ENCODE data around the gene C2CD2. TPM values are rescaled to one million over a fixed set of nuclear protein-coding genes. Genes with fewer than 3 reads are reported as not detected.

C2CD2 gene
- total RNA-seq, 1 donor from 2014 or later = 23.8 TPM

DNA sequence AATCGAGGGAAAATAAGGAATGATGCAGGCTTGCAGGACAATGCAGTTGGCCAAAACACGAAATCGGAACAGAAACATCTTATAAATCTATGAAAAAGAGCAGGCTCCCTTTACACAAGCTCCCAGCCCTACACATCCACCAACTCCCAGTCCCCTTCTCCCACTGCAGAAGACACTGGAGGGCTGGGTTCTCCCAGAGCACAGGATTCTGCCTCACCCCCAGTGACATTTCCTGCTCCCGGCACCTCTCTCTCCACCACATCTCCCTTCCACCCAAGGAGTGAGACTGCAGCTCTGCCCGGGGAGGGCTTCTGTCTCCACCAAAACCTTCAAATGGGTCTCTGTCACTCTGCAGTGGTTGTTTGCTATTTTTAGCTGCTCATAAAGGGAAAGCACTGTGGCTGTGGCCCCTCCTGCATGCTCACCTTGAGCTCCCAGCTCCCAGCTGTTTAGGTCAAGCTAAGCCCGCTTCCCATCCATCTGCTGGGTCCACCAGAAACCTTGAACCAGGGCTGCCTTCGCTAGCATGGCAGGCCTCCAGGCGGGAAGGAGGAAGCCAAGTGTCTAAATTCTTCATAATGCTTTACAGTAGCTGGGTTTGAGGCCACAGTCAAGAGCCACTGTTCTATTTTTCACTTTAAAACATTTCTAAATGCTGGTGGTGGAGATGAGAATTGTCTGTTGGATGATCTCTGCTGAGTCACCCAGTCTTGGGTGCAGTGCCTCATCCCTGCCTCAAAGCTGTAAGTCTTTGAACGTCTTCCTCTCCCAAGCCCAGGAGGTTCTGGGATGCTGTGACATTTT is 3.3 kb upstream of the C2CD2 start:
- Histone ChIP-seq H3K4me1 (peaks cover 24% of the 10 kb centered on the region), H3K4me3 (no peak overlapping the region), H3K36me3 (no peaks in the 10 kb centered on the region), H3K27ac (no peak overlapping the region), H3K27me3 (ENCODE audit: low read depth) (no peaks in the 10 kb centered on the region), H3K9me3 (no peaks in the 10 kb centered on the region)
- DNase-seq = no peak
- TF ChIP-seq, protein P1, sequence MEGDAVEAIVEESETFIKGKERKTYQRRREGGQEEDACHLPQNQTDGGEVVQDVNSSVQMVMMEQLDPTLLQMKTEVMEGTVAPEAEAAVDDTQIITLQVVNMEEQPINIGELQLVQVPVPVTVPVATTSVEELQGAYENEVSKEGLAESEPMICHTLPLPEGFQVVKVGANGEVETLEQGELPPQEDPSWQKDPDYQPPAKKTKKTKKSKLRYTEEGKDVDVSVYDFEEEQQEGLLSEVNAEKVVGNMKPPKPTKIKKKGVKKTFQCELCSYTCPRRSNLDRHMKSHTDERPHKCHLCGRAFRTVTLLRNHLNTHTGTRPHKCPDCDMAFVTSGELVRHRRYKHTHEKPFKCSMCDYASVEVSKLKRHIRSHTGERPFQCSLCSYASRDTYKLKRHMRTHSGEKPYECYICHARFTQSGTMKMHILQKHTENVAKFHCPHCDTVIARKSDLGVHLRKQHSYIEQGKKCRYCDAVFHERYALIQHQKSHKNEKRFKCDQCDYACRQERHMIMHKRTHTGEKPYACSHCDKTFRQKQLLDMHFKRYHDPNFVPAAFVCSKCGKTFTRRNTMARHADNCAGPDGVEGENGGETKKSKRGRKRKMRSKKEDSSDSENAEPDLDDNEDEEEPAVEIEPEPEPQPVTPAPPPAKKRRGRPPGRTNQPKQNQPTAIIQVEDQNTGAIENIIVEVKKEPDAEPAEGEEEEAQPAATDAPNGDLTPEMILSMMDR (IDR thresholded peaks at IDR 0.05) = no peak
- no peak for ATAC-seq
- intact Hi-C loops (cut with DNase I) = no loop called here

DNA sequence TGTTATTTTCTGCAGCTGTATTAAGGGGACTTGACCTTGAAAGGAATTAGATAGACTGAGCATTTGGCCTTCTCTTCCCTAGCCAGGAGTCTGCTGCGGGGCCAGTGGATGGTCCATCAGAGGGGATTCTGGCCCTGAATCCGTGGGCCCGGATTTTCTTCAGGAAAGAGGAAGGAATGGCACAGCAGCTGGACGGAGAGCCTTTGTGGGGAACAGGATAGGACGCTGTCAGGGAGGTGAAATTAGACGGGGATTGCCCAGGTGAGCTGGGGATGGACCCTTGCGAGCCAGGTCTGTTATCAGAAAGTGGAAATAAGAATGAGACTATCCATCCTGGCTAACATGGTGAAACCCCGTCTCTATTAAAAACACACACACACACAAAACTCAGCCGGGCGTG is 1.7 kb upstream of the C2CD2 start:
- DNase-seq (no peak), ATAC-seq (no peak)
- no peaks in the 10 kb centered on the region for H3K27me3 ChIP-seq (ENCODE audit: low read depth)
- no peak overlapping the region for H3K4me3 ChIP-seq
- TF ChIP-seq, protein P1 (IDR thresholded peaks at IDR 0.05) = no peak
- intact Hi-C loops (cut with DNase I) = no loop called here
- peaks cover 37% of the 10 kb centered on the region for H3K4me1 ChIP-seq
- H3K27ac ChIP-seq = no peak overlapping the region
- no peaks in the 10 kb centered on the region for H3K36me3 ChIP-seq
- H3K9me3 ChIP-seq = no peaks in the 10 kb centered on the region

DNA sequence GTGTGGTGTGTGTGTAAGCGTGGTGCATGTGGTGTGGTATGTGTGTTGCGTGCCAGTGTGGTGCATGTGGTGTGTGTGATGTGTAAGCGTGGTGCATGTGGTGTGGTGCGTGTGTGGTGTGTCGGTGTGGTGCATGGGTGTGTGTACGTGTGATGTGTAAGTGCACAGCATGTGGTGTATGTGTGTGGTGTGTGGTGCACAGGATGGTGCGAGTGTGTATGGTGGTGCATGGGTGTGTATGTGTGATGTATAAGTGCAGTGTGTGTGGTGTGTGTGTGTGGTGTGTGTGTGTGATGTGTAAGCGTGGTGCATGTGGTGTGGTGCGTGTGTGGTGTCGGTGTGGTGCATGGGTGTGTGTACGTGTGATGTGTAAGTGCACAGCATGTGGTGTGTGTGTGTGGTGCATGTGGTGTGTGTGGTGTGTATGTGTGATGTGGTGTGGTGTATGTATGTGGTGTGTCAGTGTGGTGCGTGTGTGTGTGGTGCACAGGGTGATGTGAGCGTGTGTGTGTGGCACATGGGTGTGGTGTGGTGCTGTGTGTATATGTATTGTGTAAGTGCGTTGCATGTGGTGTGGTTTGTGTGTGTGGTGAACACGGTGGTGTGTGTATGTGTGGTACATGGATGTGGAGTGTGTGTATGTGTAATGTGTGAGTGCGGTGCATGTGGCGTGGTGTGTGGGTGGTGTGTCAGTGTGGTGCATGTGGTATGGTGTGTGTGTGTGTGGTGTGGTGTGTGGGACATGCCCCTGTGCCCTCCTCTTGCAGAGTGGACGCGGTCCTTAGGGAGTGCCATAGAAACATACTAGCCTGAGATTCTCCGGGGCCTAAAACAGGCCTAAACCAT is 1.1 kb upstream of the C2CD2 start:
- TF ChIP-seq, protein P1 (IDR thresholded peaks at IDR 0.05) = no peak
- Histone ChIP-seq H3K36me3 (no peaks in the 10 kb centered on the region), H3K27ac (no peak overlapping the region), H3K27me3 (ENCODE audit: low read depth) (no peaks in the 10 kb centered on the region), H3K4me3 (no peak overlapping the region), H3K4me1 (peaks cover 37% of the 10 kb centered on the region), H3K9me3 (no peaks in the 10 kb centered on the region)
- intact Hi-C loops (cut with DNase I) = no loop called here
- no peak for ATAC-seq
- DNase-seq = no peak

DNA sequence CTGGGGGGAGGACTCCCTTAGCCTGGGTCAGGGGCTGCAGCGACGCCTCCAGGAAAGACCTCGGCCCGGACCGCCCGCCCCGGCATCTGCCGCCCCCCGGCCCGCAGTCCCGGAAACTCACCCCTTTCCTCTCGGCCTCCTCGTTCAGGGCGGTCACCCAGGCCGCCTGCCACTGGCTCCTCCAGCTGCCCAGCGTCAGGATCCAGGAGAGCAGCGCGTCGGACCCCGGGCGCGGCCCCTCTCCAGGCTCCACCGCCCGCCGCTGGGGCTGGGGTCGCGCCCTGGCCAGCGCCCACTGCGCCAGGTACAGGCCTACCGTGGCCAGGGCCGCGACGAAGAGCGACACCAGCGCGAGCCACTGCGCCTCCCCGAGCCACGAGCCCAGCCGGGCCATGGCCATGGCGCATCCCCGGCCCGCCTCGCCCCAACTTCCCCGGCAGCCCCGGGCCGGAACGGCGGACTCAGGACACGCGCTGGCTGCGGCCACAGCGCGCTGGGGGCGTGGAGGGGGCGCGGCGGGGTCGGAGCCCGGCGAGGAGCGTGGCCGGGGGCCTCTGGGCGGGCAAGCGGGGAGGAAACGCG is 478 bp downstream of the C2CD2 start:
- intact Hi-C loops (cut with DNase I) = no loop called here
- Histone ChIP-seq H3K4me3 (peak overlapping the region; percentile 86), H3K36me3 (no peaks in the 10 kb centered on the region), H3K27me3 (ENCODE audit: low read depth) (no peaks in the 10 kb centered on the region), H3K4me1 (peaks cover 38% of the 10 kb centered on the region), H3K9me3 (no peaks in the 10 kb centered on the region), H3K27ac (peak overlapping the region; percentile 67)
- TF ChIP-seq, protein P1 (IDR thresholded peaks at IDR 0.05) = no peak
- ATAC-seq = peak; percentile 34 to 37
- no peak for DNase-seq

DNA sequence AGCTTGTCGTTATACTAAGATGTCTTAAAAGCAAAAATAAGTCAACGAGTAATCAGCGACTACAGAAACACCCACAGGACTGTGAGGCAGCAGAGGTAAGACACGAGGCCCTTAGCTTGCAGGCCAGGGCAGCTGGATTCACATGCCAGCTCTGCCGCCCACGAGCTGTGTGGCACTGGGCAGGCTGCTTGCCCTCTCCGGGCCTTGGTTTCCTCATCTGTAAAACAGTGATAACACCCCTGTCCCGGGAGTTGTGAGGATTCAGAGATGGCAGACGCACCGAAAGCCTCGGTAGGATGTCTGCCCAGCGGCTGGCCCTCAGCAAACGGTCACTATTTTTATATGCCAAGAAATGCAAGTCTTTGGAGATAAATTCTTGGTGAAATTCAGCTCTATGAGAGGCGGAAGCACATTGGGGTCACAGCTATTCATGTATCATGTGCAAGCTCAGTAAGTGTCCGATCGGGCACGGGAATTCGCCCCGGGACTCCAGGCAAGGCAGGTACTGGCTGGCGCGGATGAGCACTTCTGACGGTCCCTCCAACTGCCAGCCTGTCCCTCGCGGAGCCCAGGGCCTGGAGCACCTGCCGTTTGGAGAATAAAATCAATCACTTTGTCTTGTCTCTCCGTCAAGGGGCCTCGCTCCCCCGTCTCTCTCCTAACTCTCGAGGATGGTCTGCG is 1.1 kb downstream of the C2CD2 start:
- DNase-seq (no peak), ATAC-seq (peak in 1 of 2 donors; percentile 16)
- peaks cover 38% of the 10 kb centered on the region for H3K4me1 ChIP-seq
- no peaks in the 10 kb centered on the region for H3K9me3 ChIP-seq
- TF ChIP-seq, protein P1 (IDR thresholded peaks at IDR 0.05) = no peak
- intact Hi-C loops (cut with DNase I) = no loop called here
- no peaks in the 10 kb centered on the region for H3K36me3 ChIP-seq
- peak overlapping the region; percentile 67 for H3K27ac ChIP-seq
- peak overlapping the region; percentile 86 for H3K4me3 ChIP-seq
- no peaks in the 10 kb centered on the region for H3K27me3 ChIP-seq (ENCODE audit: low read depth)
